Breast epithelium (tissue), 4 donors: ENCODE results near the gene MMP25. TPM values are rescaled to one million over a fixed set of nuclear protein-coding genes. Genes with fewer than 3 reads are reported as not detected.

Experiments used
- DNase-seq, 2 donors: peaks; one replicate each; pipeline ENCODE4 v3.0.0-alpha.2; 2019; ENCODE audit warnings: low spot score in 2 of 2
- H3K27ac ChIP-seq, 2 donors: fragments of 200-600 bp; sonication (generic) in 1 of 2; one replicate each; pipeline ENCODE4 v1.5.1; 2016 to 2019; ENCODE audit warnings: mild to moderate bottlenecking in 1 of 2
- H3K27me3 ChIP-seq, 2 donors: fragments of 200-600 bp; sonication (generic) in 1 of 2; one replicate each; pipeline versions ENCODE4 v1.5.1 to v1.6.0; 2017 to 2019; ENCODE audit warnings: control low read depth in 1 of 2, mild to moderate bottlenecking in 1 of 2
- H3K36me3 ChIP-seq: fragments of 200-600 bp; one replicate; pipeline ENCODE4 v1.5.1; 2019
- H3K4me1 ChIP-seq, 2 donors: fragments of 200-600 bp; sonication (generic); one replicate each; pipeline ENCODE4 v1.5.1; 2016 to 2019; ENCODE audit warnings: control low read depth in 1 of 2
- H3K4me3 ChIP-seq, 3 donors: fragments of 200-600 bp; sonication (generic); 1 replicate in 2 of 3; 2 replicates in 1 of 3; pipeline ENCODE4 v1.5.1; 2016 to 2019; ENCODE audit warnings: mild to moderate bottlenecking in 3 of 3, moderate library complexity in 2 of 3
- H3K9me3 ChIP-seq, 2 donors: fragments of 200-600 bp; sonication (generic) in 1 of 2; one replicate each; pipeline ENCODE4 v1.5.1; 2016 to 2019; ENCODE audit warnings: control low read depth in 1 of 2
- POLR2A ChIP-seq: fragments of 450-650 bp; IDR thresholded peaks from one replicate; pipeline ENCODE4 v1.6.1; 2016; ENCODE audit warnings: antibody characterized with exemption, mild to moderate bottlenecking, moderate library complexity
- POLR2AphosphoS5 ChIP-seq, 3 donors: sonication (generic); formaldehyde crosslinking; IDR thresholded peaks; one replicate each; pipeline ENCODE4 v1.6.1; 2017; ENCODE audit warnings: antibody characterized with exemption in 3 of 3
- intact Hi-C: fragments of 100-400 bp; cut with DNase I; formaldehyde crosslinking; loops from one replicate; pipeline ENCODE4 v1.15.1; 2023; ENCODE audit warnings: low total_unique reads
- total RNA-seq, 3 donors: library from RNA; depleted of rRNA; stranded (reverse); fragments of >200 nt; gene quantifications; one replicate each; pipeline ENCODE4 v1.1.0, GENCODE V29; 2016
- TF ChIP-seq, protein P1 (sequence below), 3 donors: fragments of 450-650 bp; IDR thresholded peaks; one replicate each; pipeline ENCODE4 v1.5.1; 2016 to 2017; ENCODE audit warnings: antibody characterized with exemption in 3 of 3, mild to moderate bottlenecking in 3 of 3, moderate library complexity in 3 of 3

The MMP25 gene
- total RNA-seq, 3 donors from 2014 or later = 0.59 to 1.1 (median 0.98) TPM

- H3K4me3 ChIP-seq = no peak overlapping the region
These were observed 7.5 kb upstream of the MMP25 start for GRCh38 chr16:3038896-3039295.

DNA sequence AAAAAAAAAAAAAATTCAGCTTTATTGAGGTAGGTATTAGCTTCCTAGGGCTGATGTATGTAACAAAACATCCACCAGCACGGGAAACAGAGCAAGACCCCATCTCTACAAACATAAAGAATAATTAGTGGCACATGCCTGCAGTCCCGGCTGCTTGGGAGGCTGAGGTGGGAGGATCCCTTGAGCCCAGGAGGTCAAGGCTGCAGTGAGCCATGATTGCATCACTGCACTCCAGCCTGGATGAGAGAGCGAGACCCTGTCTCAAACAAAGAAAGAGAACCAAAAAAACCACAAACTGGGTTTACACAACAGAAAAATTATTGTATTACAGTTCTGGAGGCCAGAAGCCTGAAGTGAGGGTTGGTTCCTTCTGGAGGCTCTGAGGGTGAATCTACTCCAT is 4.0 kb upstream of the MMP25 start:
- intact Hi-C loops = no loop called here
- Histone ChIP-seq H3K27me3 (peaks cover 5 to 66% of the 10 kb centered on the region in 2 donors), H3K4me3 (no peak overlapping the region), H3K4me1 (peaks cover 6 to 7% of the 10 kb centered on the region in 2 donors), H3K27ac (no peak overlapping the region), H3K36me3 (no peaks in the 10 kb centered on the region), H3K9me3 (no peaks in the 10 kb centered on the region)
- TF ChIP-seq POLR2AphosphoS5 (IDR thresholded peaks at IDR 0.05) (no peak), POLR2A (no peak)
- TF ChIP-seq, protein P1, sequence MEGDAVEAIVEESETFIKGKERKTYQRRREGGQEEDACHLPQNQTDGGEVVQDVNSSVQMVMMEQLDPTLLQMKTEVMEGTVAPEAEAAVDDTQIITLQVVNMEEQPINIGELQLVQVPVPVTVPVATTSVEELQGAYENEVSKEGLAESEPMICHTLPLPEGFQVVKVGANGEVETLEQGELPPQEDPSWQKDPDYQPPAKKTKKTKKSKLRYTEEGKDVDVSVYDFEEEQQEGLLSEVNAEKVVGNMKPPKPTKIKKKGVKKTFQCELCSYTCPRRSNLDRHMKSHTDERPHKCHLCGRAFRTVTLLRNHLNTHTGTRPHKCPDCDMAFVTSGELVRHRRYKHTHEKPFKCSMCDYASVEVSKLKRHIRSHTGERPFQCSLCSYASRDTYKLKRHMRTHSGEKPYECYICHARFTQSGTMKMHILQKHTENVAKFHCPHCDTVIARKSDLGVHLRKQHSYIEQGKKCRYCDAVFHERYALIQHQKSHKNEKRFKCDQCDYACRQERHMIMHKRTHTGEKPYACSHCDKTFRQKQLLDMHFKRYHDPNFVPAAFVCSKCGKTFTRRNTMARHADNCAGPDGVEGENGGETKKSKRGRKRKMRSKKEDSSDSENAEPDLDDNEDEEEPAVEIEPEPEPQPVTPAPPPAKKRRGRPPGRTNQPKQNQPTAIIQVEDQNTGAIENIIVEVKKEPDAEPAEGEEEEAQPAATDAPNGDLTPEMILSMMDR (IDR thresholded peaks at IDR 0.05) = no peak
- no peak for DNase-seq

More at GRCh38 chr16:3038896-3039295, 7.5 kb upstream of the MMP25 start:
- Histone ChIP-seq H3K36me3 (no peaks in the 10 kb centered on the region), H3K27ac (no peak overlapping the region), H3K9me3 (no peaks in the 10 kb centered on the region), H3K27me3 (peaks cover 0 to 54% of the 10 kb centered on the region in 2 donors), H3K4me1 (peaks cover 0 to 4% of the 10 kb centered on the region in 2 donors)
- DNase-seq = no peak
- intact Hi-C loops = no loop called here
- TF ChIP-seq, protein P1 (IDR thresholded peaks at IDR 0.05) = no peak
- TF ChIP-seq POLR2AphosphoS5 (IDR thresholded peaks at IDR 0.05) (no peak), POLR2A (no peak)

- no peak overlapping the region for H3K27ac ChIP-seq
- no peak for DNase-seq
- intact Hi-C loops = no loop called here
- TF ChIP-seq POLR2AphosphoS5 (IDR thresholded peaks at IDR 0.05) (no peak), POLR2A (no peak)
- TF ChIP-seq, protein P1 (IDR thresholded peaks at IDR 0.05) = no peak
- H3K9me3 ChIP-seq = no peaks in the 10 kb centered on the region
- peak overlapping the region in 1 of 3 donors; percentile 68 for H3K4me3 ChIP-seq
- H3K36me3 ChIP-seq = no peaks in the 10 kb centered on the region
- H3K4me1 ChIP-seq = peaks cover 6 to 7% of the 10 kb centered on the region in 2 donors
- peaks cover 5 to 50% of the 10 kb centered on the region in 2 donors for H3K27me3 ChIP-seq
These were observed 1.7 kb upstream of the MMP25 start for GRCh38 chr16:3044708-3045107.

DNA sequence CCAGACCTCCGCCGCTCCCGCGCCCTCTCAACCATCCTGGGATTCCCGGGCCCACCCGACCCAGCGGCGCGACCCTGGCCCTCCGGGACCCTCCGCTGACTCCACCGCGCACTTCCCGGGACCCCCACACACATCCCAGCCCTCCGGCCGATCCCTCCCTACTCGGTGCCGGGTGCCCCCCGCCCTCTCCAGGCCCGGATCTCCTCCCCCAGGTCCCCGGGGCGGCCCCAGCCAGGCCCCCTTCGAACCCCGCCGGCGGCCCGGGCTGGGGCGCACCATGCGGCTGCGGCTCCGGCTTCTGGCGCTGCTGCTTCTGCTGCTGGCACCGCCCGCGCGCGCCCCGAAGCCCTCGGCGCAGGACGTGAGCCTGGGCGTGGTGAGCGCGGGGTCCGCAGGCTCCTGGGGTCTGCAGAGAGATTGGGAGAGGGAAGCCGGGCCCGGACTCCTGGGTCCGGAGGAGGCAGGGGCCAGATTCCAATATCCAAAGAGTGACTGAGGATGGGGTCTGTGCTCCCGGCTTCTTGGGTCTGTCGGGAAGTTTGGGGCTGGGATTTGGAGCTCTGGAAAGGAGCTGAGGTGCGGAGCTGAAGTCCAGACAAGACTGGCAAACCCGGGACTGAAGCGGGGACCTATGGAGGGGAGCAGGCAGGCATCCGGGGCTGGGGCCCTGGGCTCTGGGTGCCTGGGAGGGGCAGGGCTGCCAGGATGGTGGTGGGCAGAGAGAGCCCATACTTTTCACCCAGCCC is 453 bp downstream of the MMP25 start:
- TF ChIP-seq POLR2AphosphoS5 (IDR thresholded peaks at IDR 0.05) = no peak
- TF ChIP-seq, protein P1 (IDR thresholded peaks at IDR 0.05) = no peak
- TF ChIP-seq POLR2A = no peak
- peaks cover 6 to 7% of the 10 kb centered on the region in 2 donors for H3K4me1 ChIP-seq
- no peaks in the 10 kb centered on the region for H3K9me3 ChIP-seq
- no peak overlapping the region for H3K27ac ChIP-seq
- no peaks in the 10 kb centered on the region for H3K36me3 ChIP-seq
- peak overlapping the region; percentile 39 to 68 (median 50) for H3K4me3 ChIP-seq
- intact Hi-C loops = no loop called here
- peaks cover 5 to 50% of the 10 kb centered on the region in 2 donors for H3K27me3 ChIP-seq
- no peak for DNase-seq

GRCh38 chr16:3047387-3047720 is 993 bp downstream of the MMP25 start:
- Histone ChIP-seq H3K27me3 (peaks cover 5 to 50% of the 10 kb centered on the region in 2 donors), H3K36me3 (no peaks in the 10 kb centered on the region), H3K9me3 (no peaks in the 10 kb centered on the region), H3K27ac (no peak overlapping the region), H3K4me1 (peaks cover 6 to 7% of the 10 kb centered on the region in 2 donors), H3K4me3 (no peak overlapping the region)
- intact Hi-C loops = no loop called here
- no peak for TF ChIP-seq POLR2A
- DNase-seq = no peak
